ENCODE measurements around the gene MAGI3.

The MAGI3 gene

DNA sequence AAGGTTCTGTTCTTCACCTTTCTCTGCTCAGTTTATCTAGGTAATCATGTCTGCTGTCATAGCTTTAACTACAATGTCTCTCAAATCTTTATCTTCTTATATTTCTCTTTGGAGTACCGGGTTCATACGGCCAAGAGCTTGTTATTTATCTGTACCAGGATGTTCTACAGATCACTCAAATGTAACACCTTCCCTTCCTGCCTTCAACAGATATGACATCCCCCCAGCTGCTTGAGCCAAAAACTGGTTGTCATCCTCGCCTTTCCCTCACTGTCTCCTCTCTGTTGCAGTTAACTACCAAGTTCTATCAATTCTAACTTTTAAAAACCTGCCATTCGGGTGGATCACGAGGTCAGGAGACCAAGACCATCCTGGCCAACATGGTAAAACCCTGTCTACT is 220.1 kb downstream of the MAGI3 start:
- H3K36me3 ChIP-seq, result no peaks in the 10 kb centered on the region; the same call in 1 of the 2 replicates
- TF ChIP-seq, protein P1, sequence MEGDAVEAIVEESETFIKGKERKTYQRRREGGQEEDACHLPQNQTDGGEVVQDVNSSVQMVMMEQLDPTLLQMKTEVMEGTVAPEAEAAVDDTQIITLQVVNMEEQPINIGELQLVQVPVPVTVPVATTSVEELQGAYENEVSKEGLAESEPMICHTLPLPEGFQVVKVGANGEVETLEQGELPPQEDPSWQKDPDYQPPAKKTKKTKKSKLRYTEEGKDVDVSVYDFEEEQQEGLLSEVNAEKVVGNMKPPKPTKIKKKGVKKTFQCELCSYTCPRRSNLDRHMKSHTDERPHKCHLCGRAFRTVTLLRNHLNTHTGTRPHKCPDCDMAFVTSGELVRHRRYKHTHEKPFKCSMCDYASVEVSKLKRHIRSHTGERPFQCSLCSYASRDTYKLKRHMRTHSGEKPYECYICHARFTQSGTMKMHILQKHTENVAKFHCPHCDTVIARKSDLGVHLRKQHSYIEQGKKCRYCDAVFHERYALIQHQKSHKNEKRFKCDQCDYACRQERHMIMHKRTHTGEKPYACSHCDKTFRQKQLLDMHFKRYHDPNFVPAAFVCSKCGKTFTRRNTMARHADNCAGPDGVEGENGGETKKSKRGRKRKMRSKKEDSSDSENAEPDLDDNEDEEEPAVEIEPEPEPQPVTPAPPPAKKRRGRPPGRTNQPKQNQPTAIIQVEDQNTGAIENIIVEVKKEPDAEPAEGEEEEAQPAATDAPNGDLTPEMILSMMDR (IDR thresholded peaks at IDR 0.05; ENCODE audit: low read depth, low read length), result no peak
- no peaks in the 10 kb centered on the region for H3K9me3 ChIP-seq (ENCODE audit: severe bottlenecking)
- H3K4me3 ChIP-seq (ENCODE audit: low read depth, low read length), result no peak overlapping the region
- H3K27me3 ChIP-seq (ENCODE audit: insufficient read depth, low read depth, severe bottlenecking), result no peaks in the 10 kb centered on the region
- no peak overlapping the region for H3K27ac ChIP-seq
- DNase-seq, result no peak

DNA sequence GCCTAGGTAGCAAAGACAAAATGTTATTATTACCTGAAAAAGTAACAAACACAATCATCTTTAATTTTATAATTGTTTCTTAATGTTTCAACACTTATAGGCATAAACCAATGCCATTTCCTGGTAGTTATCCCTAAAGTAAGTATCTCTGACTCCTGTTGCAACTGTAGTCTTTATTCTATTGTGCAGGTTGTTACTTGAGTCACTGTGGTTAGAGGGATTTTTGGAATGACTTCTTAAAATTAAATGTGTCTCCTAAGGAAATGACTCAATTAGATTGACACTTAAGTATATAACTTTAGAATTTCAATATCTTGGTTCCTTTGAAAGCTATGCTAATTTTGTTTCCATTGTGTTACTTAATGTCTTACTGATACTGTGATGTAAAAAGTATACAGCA is 225.1 kb downstream of the MAGI3 start:
- H3K27me3 ChIP-seq (ENCODE audit: insufficient read depth, low read depth, severe bottlenecking), result no peaks in the 10 kb centered on the region
- no peak for DNase-seq
- H3K27ac ChIP-seq, result no peak overlapping the region
- no peaks in the 10 kb centered on the region; the same call in 1 of the 2 replicates for H3K36me3 ChIP-seq
- no peaks in the 10 kb centered on the region for H3K9me3 ChIP-seq (ENCODE audit: severe bottlenecking)
- no peak overlapping the region for H3K4me3 ChIP-seq (ENCODE audit: low read depth, low read length)
- TF ChIP-seq, protein P1 (IDR thresholded peaks at IDR 0.05; ENCODE audit: low read depth, low read length), result no peak

DNA sequence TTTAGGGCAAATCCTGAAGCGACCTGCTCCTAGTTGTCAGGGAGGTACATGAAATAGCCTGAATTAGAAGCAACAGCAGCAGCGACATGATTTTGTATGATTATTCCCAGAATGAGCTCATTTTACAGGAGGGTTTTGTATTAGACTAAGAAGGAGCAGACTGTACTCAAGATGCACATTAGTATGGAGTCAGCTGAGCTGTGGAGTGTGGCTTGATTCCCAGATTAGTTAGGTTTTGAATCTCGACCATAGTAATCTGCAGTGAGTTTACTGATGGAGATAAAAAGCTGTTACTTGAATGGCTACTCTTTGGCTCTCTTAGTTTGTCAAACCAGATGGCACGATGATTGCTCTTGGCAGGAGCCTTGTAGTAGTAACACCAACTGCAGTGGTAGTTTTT is 225.8 kb downstream of the MAGI3 start:
- H3K9me3 ChIP-seq (ENCODE audit: severe bottlenecking), result no peaks in the 10 kb centered on the region
- DNase-seq, result no peak

DNA sequence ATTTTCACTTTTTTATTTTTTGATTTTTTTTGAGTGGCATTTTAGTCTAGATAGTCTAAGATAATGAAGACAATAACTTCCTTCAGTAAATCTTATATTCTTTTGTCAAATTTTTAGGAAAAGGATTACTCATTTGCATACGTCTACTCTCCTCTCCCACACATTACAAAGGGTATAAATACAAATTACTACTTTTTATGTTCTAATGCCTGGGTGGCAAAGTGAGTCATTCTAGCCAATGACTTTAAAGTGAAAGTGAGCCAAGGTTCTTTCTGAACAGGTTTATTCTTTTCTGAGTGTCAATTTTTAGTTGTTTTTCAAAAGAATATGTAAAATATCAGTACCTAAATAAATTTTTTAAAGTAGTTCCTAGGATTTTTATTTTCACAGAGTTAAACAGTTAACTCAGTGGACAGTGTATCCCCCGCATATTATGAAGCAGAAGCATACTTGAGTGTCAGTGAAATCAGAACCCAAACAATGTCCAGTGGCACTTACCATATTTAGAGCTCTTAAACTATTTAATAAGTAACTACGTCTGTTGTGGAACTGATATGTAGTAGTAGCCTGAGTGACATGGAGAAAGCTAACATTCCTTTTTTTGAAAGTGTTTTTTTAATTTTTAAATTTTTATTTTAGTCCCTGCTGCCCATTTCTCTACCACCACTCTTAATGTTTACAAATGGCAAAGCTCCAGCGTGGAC is 227.3 kb downstream of the MAGI3 start:
- no peak for DNase-seq
- Histone ChIP-seq H3K27me3 (ENCODE audit: insufficient read depth, low read depth, severe bottlenecking) (no peaks in the 10 kb centered on the region), H3K9me3 (ENCODE audit: severe bottlenecking) (no peaks in the 10 kb centered on the region), H3K36me3 (no peaks in the 10 kb centered on the region), H3K27ac (no peak overlapping the region), H3K4me3 (ENCODE audit: low read depth, low read length) (no peak overlapping the region)
- TF ChIP-seq, protein P1 (IDR thresholded peaks at IDR 0.05; ENCODE audit: low read depth, low read length), result no peak

More for the DNA sequence above, 225.8 kb downstream of the MAGI3 start:
- Histone ChIP-seq H3K4me3 (ENCODE audit: low read depth, low read length) (no peak overlapping the region), H3K36me3 (no peaks in the 10 kb centered on the region), H3K27me3 (ENCODE audit: insufficient read depth, low read depth, severe bottlenecking) (no peaks in the 10 kb centered on the region), H3K27ac (no peak overlapping the region)
- TF ChIP-seq, protein P1 (IDR thresholded peaks at IDR 0.05; ENCODE audit: low read depth, low read length), result no peak

DNA sequence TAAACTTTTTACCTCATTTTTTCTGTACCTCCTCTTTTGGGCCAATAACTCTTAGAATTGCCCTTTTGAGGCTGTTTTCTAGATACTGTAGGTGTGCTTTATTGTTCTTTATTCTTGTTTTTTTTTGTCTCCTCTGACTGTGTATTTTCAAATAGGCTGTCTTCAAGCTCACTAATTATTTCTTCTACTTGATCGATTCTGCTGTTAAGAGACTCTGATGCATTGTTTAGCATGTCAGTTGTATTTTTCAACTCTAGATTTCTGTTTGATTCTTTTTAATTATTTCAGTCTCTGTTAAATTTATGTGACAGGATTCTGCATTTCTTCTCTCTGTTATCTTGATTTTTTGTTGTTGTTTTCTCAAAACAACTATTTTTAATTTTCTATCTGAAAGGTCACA is 238.7 kb downstream of the MAGI3 start:
- DNase-seq, result no peak
- TF ChIP-seq, protein P1 (IDR thresholded peaks at IDR 0.05; ENCODE audit: low read depth, low read length), result no peak
- no peaks in the 10 kb centered on the region for H3K27me3 ChIP-seq (ENCODE audit: insufficient read depth, low read depth, severe bottlenecking)
- no peaks in the 10 kb centered on the region; the same call in 1 of the 2 replicates for H3K36me3 ChIP-seq
- no peak overlapping the region for H3K4me3 ChIP-seq (ENCODE audit: low read depth, low read length)
- no peak overlapping the region for H3K27ac ChIP-seq
- H3K9me3 ChIP-seq (ENCODE audit: severe bottlenecking), result no peaks in the 10 kb centered on the region
